ENCODE measurements around the gene ITM2B. TPM values are rescaled to one million over a fixed set of nuclear protein-coding genes. Genes with fewer than 3 reads are reported as not detected.

ITM2B gene
- total RNA-seq, 2 experiments from 2014 or later: 305 to 323 TPM

DNA sequence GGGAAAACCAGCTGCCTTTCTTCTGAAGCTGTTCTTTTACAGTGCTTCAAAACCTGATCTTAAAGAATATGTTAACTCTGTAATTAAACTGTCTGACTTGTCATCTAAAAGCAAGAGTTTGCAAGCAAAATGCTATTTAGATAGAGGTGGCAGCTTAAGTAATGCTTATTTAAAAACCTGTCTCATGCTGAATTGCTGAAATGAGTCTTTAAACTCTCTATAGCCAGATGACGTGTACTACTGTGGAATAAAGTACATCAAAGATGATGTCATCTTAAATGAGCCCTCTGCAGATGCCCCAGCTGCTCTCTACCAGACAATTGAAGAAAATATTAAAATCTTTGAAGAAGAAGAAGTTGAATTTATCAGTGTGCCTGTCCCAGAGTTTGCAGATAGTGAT lies 22.9 kb downstream of the ITM2B start:
- DNase-seq: no peak
- Histone ChIP-seq H3K9me3 (ENCODE audit: control insufficient read depth in 1 of 2, insufficient read depth in 1 of 2, low read length in 2 of 2) (no peaks in the 10 kb centered on the region), H3K27me3 (ENCODE audit: control insufficient read depth in 1 of 2, insufficient read depth in 2 of 2, low read length in 2 of 2) (no peaks in the 10 kb centered on the region), H3K27ac (ENCODE audit: low read depth in 1 of 2, low read length in 2 of 2) (no peak overlapping the region), H3K4me1 (ENCODE audit: insufficient read depth, low read length) (peaks cover 10% of the 10 kb centered on the region), H3K4me3 (ENCODE audit: low read length) (no peak overlapping the region), H3K36me3 (ENCODE audit: insufficient read depth, low read length) (peaks cover 92% of the 10 kb centered on the region)
- Mint-ChIP-seq H3K4me3 (no peak overlapping the region), H3K27ac (peak overlapping the region; percentile 52), H3K9me3 (no peaks in the 10 kb centered on the region), H3K27me3 (no peaks in the 10 kb centered on the region), H3K4me1 (ENCODE audit: low read depth) (peaks cover 80% of the 10 kb centered on the region), H3K36me3 (ENCODE audit: low read depth) (peaks cover 99% of the 10 kb centered on the region)
- TF ChIP-seq, protein P1, sequence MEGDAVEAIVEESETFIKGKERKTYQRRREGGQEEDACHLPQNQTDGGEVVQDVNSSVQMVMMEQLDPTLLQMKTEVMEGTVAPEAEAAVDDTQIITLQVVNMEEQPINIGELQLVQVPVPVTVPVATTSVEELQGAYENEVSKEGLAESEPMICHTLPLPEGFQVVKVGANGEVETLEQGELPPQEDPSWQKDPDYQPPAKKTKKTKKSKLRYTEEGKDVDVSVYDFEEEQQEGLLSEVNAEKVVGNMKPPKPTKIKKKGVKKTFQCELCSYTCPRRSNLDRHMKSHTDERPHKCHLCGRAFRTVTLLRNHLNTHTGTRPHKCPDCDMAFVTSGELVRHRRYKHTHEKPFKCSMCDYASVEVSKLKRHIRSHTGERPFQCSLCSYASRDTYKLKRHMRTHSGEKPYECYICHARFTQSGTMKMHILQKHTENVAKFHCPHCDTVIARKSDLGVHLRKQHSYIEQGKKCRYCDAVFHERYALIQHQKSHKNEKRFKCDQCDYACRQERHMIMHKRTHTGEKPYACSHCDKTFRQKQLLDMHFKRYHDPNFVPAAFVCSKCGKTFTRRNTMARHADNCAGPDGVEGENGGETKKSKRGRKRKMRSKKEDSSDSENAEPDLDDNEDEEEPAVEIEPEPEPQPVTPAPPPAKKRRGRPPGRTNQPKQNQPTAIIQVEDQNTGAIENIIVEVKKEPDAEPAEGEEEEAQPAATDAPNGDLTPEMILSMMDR (IDR thresholded peaks at IDR 0.05): no peak
- CTCF ChIA-PET: interaction anchor here (0.6 to 1.2 kb wide), 2 partner anchors 23 to 149 kb away, joined by 3 to 4 read pairs; no protein-coding TSS in a partner anchor
- intact Hi-C loops (cut with DNase I, micrococcal nuclease): no loop called here
- no peak for ATAC-seq (ENCODE audit: poor library complexity)
- POLR2A ChIA-PET: interaction anchor here (0.9 to 2.5 kb wide), 3 partner anchors 10 to 116 kb away, joined by 3 to 7 read pairs (median 3); no protein-coding TSS in a partner anchor

GRCh38 chr13:48258002-48258401 lies 25.0 kb downstream of the ITM2B start:
- Mint-ChIP-seq H3K27ac (peak overlapping the region; percentile 47), H3K36me3 (ENCODE audit: low read depth) (peaks cover 98% of the 10 kb centered on the region), H3K4me1 (ENCODE audit: low read depth) (peaks cover 70% of the 10 kb centered on the region), H3K9me3 (no peaks in the 10 kb centered on the region), H3K27me3 (no peaks in the 10 kb centered on the region), H3K4me3 (no peak overlapping the region)
- TF ChIP-seq, protein P1 (IDR thresholded peaks at IDR 0.05): no peak
- Histone ChIP-seq H3K9me3 (ENCODE audit: control insufficient read depth in 1 of 2, insufficient read depth in 1 of 2, low read length in 2 of 2) (no peaks in the 10 kb centered on the region), H3K27me3 (ENCODE audit: control insufficient read depth in 1 of 2, insufficient read depth in 2 of 2, low read length in 2 of 2) (no peaks in the 10 kb centered on the region), H3K27ac (ENCODE audit: low read depth in 1 of 2, low read length in 2 of 2) (no peak overlapping the region), H3K4me3 (ENCODE audit: low read length) (no peak overlapping the region), H3K4me1 (ENCODE audit: insufficient read depth, low read length) (peaks cover 5% of the 10 kb centered on the region), H3K36me3 (ENCODE audit: insufficient read depth, low read length) (peaks cover 94% of the 10 kb centered on the region)
- ChIA-PET CTCF (no interaction called here), POLR2A (no interaction called here)
- intact Hi-C loops (cut with DNase I, micrococcal nuclease): no loop called here
- ATAC-seq (ENCODE audit: poor library complexity) (no peak), DNase-seq (no peak)

- CTCF ChIA-PET: no interaction called here
- DNase-seq (no peak), ATAC-seq (ENCODE audit: poor library complexity) (no peak)
- no peak overlapping the region for H3K4me3 ChIP-seq (ENCODE audit: low read length)
- no peaks in the 10 kb centered on the region for H3K9me3 Mint-ChIP-seq
- peak overlapping the region; percentile 47 for H3K27ac Mint-ChIP-seq
- POLR2A ChIA-PET: no interaction called here
- no peaks in the 10 kb centered on the region for H3K27me3 Mint-ChIP-seq
- H3K4me1 Mint-ChIP-seq (ENCODE audit: low read depth): peaks cover 70% of the 10 kb centered on the region
- H3K36me3 Mint-ChIP-seq (ENCODE audit: low read depth): peaks cover 98% of the 10 kb centered on the region
- H3K4me3 Mint-ChIP-seq: no peak overlapping the region
- peaks cover 97% of the 10 kb centered on the region for H3K36me3 ChIP-seq (ENCODE audit: insufficient read depth, low read length)
- no peak overlapping the region for H3K27ac ChIP-seq (ENCODE audit: low read depth in 1 of 2, low read length in 2 of 2)
- intact Hi-C loops (cut with DNase I, micrococcal nuclease): no loop called here
- no peaks in the 10 kb centered on the region for H3K27me3 ChIP-seq (ENCODE audit: control insufficient read depth in 1 of 2, insufficient read depth in 2 of 2, low read length in 2 of 2)
- no peaks in the 10 kb centered on the region for H3K9me3 ChIP-seq (ENCODE audit: control insufficient read depth in 1 of 2, insufficient read depth in 1 of 2, low read length in 2 of 2)
- H3K4me1 ChIP-seq (ENCODE audit: insufficient read depth, low read length): peaks cover 8% of the 10 kb centered on the region
- TF ChIP-seq, protein P1 (IDR thresholded peaks at IDR 0.05): no peak
These were observed 25.4 kb downstream of the ITM2B start for GRCh38 chr13:48258430-48258829.

Measured in CD4-positive, alpha-beta T cell (primary cell).